HG03108 (cell line): ENCODE results near the gene MLLT6.

ENCODE experiments used
- ATAC-seq: cut with Tn5 transposase; IDR thresholded peaks from one replicate; pipeline ENCODE4 v1.9.1; 2021; ENCODE audit warnings: moderate library complexity; ENCODE audit not compliant: unreplicated experiment

Gene MLLT6

DNA sequence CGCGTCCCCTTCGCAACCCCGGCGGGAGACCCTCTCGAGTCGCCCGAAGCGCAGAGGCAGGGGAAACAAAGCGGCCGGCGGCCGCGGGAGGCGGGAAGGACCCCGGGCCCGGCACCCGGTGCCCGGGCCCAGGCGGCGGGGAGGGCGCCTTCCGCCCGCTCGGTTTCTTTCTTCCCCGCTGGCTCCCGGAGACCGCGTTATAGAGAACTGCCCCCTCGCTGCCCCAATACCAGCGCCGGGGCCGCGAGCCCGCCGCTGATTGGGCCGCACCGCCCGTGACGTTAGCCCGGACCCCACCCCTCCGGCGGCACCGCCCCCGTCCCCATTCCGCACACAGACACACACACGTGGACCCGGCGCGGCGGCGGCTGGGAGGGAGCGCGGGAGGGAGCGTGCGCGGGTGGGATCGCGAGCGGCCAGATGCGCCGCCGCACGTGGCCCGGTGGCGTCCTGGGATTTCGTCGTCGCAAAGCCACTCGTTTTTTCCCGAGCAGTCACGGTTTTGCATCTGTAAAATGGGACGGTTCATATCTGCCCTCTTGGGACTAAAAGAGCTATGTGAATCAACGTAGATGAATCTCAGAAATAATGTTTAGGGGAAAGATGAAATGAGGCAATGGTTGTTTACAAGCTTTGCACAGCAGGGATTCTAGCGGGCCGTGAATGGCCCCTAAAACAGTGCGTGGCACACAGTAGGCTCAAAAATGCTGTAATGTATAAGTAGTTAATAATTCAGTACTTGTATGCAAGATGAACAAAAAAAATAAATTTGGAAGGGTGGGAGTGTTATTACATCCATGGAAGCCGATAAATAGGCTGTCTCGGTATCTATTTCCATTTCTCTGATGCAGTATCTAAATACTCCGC lies 30.1 kb upstream of the MLLT6 start, which contains the start of gene EPOP:
EPOP (minus strand) TSS at position 209 of the 867 bp plus-strand sequence. CDS start 462 bp downstream, outside the sequence.
- ATAC-seq: peak; percentile 73

DNA sequence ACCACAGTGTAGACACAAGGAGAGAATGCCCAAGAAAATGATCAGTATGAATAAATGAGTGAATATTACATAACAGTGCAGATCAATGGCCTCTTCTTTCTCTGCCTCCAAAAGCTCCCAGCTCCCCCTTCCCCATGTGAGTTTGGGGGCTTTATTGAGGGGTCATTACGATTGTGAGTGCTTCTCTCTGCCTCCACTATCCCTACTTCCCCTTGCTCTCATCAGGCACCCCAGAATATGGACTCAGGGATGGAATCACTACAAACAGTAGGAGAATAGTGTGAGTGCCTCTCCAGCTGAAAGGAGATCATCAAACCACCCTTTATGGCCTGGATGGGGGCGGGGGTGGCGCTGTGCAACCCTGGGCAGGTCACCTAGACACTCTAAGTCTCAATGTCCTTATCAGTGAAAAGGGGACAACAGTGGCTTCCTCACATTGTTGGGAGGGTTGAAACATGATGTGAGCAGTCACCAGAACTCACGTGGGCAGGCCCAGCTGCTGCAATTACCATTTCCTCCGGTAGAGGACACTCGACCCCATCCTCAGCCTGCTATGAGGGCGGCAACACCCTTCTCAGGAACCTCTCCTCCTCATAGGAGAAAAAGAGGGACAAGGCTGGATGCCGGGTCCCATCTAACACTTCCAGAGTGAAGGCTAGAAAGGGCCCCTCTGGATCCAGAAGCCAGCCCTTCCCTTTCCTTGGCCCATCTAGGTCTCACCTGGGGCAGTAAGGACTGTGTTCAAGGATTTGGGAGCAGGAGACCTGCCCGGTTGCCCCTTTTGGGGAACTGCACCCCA lies 28.2 kb upstream of the MLLT6 start:
- ATAC-seq: peak; percentile 34

DNA sequence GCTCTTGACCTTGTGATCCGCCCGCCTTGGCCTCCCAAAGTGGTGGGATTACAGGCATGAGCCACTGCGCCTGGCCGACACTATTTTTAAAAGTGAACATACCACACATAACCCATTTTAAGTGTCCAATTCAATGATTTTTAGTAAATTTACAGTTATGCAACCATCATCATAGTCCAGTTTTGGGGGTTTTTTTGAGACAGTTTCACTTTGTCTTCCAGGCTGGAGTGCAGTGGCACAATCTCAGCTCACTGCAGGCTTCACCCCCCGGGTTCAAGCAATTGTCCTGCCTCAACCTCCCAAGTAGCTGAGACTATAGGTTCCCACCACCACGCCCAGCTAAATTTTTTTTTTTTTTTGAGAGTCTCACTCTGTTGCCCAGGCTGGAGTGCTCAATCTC lies 27.3 kb upstream of the MLLT6 start:
- no peak for ATAC-seq

GRCh38 chr17:38681096-38681495 lies 24.0 kb upstream of the MLLT6 start:
- ATAC-seq: no peak

DNA sequence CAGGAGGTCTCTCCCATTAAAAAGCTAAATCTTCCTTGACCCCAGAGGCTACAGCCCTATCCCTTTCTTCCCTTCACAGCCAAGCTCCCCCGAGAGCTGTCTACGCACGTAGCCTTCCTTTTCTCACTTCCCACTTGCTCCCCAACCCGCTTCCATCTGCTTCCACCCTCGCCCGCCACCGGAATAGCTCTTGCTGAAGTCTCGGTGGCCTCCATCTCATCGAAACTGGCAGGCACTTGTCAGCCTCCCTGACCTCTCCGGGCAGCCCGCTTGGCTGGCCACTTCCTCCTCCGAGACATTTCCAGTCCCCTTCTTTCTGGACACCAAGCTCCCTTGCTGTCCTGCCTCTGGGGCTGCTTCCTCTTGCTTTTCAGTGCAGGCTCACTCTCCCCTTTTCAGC lies 19.6 kb upstream of the MLLT6 start:
- no peak for ATAC-seq

- ATAC-seq: no peak
Measured at GRCh38 chr17:38687286-38687685, 17.8 kb upstream of the MLLT6 start.

DNA sequence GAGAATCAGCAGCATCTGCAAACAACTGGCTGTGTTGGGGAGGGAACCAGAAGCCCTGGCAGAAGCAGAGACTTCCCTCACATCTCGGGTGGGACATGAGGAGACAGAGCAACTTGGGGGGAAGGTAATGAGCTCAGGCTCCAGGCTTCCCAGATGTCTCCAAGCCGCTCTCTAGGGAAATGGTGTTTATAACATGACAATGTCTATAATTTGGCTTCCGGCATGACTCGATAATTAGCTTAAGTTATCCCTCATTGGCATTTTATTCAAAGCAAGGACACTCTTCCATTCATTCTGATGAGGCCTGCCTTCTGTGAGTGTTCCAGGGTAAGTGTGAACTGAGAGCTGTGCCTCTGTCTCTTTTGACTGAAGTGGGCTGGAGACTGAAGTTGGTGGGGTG lies 14.7 kb upstream of the MLLT6 start:
- no peak for ATAC-seq

DNA sequence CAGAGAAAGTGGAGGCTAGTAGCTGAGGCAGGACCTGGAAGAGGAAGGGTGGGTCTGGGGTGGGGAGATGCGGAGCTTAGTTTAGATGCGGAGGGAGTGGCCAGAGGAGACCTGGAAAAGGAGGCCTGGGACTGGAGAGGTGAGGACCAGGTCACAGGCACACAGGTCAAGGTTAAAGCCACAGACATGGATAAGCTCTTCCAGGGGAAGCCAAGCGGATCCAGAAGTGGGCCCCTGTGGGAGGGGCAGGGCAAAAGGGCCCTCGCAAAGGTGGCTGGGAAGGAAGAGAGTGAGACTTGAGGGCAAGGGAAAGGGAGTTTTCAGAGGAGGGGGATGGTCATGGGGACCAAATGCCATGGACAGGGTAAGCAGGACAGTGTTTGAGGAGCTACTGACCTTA lies 13.9 kb upstream of the MLLT6 start:
- ATAC-seq: no peak

GRCh38 chr17:38693700-38694329 lies 11.3 kb upstream of the MLLT6 start:
- ATAC-seq: no peak

- no peak for ATAC-seq
Measured at GRCh38 chr17:38697061-38697820, 7.8 kb upstream of the MLLT6 start.

GRCh38 chr17:38698760-38699159 lies 6.3 kb upstream of the MLLT6 start:
- no peak for ATAC-seq

DNA sequence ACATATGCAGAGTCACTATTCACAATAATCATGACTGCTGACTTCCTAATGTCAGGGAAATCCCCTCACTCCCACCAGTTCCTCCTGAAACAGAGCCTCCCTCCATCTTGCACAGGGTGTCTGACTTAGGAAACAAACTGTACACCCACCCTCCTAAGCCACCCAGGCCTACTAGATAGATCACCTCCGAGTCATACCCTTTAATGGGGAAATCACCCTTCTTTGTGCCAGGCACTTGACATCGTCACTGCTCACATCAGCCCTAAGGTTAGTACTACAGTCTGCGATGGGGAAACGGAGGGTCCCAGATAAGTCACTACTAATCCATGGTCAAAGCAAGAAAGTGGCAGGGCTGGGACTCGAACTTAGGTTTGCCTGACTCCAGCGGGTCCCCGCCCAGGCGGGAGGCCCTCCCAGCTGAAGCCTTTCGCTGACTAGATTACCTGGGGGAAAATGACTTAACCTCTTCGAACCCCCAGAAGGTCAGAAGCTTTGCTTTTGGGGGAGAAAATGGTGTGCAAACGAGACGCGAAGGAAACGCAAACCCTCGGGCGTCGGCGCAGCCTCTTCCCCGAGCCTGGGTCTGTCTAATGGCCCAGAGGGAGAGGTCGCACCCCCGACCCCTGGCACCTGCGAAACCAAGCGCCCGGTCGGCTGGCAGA lies 3.4 kb upstream of the MLLT6 start:
- no peak for ATAC-seq

DNA sequence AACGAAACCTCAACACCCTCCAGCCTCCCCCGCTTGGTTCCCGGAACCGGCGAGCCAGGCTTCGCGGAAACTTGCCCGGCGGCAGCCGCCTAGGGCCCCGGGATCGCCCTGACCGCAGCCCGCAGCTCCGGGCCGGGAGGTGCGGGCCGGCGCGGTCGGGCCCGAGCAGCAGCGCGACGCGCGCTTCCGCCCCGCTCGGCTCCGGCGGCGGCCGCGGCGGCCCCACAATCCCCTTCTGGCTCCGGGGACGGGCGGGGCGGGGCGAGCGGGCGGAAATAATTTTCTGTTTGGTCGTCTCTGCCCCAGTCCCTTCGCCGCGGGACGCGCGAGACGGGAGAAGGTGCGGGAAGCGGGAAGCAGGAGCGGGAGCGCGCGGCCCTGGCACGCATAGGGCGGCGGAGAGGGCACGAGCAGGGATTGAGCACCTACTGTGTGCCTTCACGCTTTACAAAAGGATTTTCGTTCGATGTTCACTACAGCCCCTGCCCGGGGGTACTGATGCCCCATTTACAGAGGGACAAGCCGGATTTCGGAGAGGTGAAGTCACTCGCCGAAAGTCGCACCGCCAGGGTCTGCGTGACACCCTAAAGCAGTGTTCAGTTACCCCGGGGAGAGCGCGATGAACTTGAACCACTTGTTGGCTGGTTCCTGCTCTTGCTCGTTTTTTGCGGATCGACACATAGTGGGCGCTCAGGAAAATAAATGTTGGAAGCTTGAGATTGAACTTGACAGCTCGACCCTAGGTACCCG lies 2.7 kb upstream of the MLLT6 start:
- ATAC-seq: no peak

DNA sequence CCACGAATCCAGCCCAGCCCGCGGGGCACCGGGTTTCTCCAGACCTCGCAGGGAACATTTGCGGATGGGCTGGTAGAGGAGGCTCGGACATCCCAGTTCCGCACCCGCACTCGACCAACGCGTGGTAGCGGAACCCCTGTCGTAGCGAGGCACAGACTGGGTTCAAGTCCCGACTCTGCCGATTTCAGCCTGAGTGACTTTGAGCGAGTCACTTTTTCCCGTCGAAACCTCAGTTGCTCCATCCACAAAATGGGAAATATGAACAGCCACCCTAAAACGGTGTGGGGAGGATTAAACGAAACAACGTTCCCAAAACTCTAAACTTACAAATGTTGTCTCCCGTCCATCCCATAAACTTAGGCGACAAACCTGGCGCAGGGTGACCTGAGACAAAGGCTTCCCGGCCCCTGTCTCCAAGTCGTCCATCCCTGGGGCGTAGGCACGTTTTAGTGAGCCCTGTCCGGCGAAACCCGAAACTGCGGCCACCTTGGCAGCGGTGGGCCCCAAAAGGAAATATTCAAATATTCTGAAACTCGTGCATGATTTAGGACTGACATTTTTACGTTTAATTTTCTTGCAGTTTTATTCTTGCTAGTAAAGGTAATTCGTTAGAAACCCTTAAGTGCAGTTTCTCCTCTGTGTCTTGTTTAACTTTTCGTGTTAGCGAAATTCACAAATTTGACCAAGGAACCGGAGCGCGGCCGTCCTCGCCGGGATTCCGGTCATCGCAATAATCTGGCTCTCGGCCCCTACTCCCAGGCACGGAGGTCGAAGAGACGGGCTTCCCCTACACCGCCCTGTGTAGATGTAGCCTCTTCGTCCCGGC lies 1.9 kb upstream of the MLLT6 start:
- ATAC-seq: no peak

GRCh38 chr17:38703742-38704605 lies 1.1 kb upstream of the MLLT6 start:
- ATAC-seq: peak; percentile 24

DNA sequence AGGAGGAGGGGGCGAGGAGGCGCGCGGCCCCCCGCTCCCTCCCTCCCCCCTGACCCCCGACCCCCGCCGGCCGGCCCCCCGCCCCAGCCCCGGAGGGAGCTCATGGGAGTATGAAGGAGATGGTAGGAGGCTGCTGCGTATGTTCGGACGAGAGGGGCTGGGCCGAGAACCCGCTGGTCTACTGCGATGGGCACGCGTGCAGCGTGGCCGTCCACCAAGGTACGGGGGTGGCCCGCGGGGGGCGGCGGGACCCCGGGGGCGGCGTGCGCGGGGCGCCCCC lies 390 bp downstream of the MLLT6 start:
- no peak for ATAC-seq

DNA sequence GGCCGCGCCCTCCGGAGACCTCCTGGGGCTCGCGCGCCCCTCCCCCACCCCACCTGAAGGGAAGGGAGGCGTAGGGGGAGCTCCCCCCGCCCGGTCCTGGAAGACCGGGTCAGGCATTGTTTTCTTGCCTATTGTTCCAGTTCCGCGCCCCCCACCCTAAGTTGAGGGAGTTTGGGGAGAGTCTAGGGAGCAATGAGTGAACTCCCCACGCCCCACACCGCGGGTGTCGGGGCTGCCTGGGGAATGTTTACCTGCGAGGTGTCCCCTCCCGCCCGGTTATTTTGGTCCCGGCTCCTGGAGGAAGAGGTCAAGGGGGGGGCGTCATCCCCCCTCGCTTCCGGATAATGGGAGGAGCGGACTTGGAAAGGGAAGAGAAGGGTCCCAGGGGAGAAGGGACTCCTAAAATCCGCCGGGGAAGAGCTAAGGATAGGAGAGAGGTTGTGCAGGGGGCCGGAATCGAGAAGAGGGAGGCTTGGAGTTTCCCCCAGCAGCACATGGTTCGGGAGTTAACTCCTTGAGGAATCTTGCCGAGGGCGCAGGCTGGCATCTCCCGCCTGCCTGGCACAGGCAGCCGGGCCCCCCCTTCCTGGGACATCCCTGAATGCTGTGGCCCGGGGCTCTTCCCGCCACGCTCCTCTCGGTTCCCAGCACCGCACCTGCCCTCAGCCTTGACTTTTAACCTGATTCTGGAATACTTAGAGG lies 881 bp downstream of the MLLT6 start:
- no peak for ATAC-seq
